GM18907 (cell line): ENCODE results near the gene GNA15.
"Not testable (repeated sequence)": the region's sequence is repeated elsewhere in the genome, so short reads cannot be mapped to it uniquely, and the experiment has no call there.

Source experiments
- ATAC-seq: cut with Tn5 transposase; IDR thresholded peaks from one replicate; pipeline ENCODE4 v1.9.1; 2021; ENCODE audit warnings: mild to moderate bottlenecking, moderate library complexity; ENCODE audit not compliant: unreplicated experiment

The GNA15 gene

GRCh38 chr19:3146677-3147100, 10.9 kb downstream of the GNA15 start:
- no peak for ATAC-seq

- no peak for ATAC-seq
Observed at GRCh38 chr19:3148503-3148902, 12.7 kb downstream of the GNA15 start.

GRCh38 chr19:3149089-3149488, 13.3 kb downstream of the GNA15 start:
- no peak for ATAC-seq

- ATAC-seq = no peak
Observed at GRCh38 chr19:3149526-3150505, 14.0 kb downstream of the GNA15 start.

GRCh38 chr19:3150739-3151329, 15.0 kb downstream of the GNA15 start:
- no peak for ATAC-seq

GRCh38 chr19:3151563-3152418, 16.0 kb downstream of the GNA15 start:
- ATAC-seq = no peak

GRCh38 chr19:3152419-3152780, 16.6 kb downstream of the GNA15 start:
- no peak for ATAC-seq

GRCh38 chr19:3153286-3154230, 17.7 kb downstream of the GNA15 start:
- ATAC-seq = no peak

GRCh38 chr19:3154447-3154846, 18.6 kb downstream of the GNA15 start:
- ATAC-seq = not testable (repeated sequence)

- ATAC-seq = peak; percentile 70
Observed at GRCh38 chr19:3154957-3155736, 19.3 kb downstream of the GNA15 start.

- no peak for ATAC-seq
Observed at GRCh38 chr19:3157096-3157845, 21.4 kb downstream of the GNA15 start.

GRCh38 chr19:3159565-3159964, 23.7 kb downstream of the GNA15 start:
- no peak for ATAC-seq

GRCh38 chr19:3160219-3160618, 24.4 kb downstream of the GNA15 start:
- ATAC-seq = no peak

- no peak for ATAC-seq
Observed at GRCh38 chr19:3161453-3161852, 25.6 kb downstream of the GNA15 start.

- no peak for ATAC-seq
Observed at GRCh38 chr19:3162418-3163229, 26.8 kb downstream of the GNA15 start.

- peak; percentile 66 for ATAC-seq
Observed at GRCh38 chr19:3163230-3163886, 27.5 kb downstream of the GNA15 start.

- no peak for ATAC-seq
Observed at GRCh38 chr19:3163943-3164342, 28.1 kb downstream of the GNA15 start.
